SHP77 treated with DMSO at 0.1 percent for 48 hours (cell line): Measurements from ENCODE around the gene SIGLEC9.
A peak's percentile ranks its signal among the peaks of the same experiment; 100 is the strongest.

Experiments used
- DNase-seq: peaks from one replicate; lab custom pipeline; 2025; lab: John Stamatoyannopoulos, UW

Gene SIGLEC9

GRCh38 chr19:51124729-51125128, at the start of gene SIGLEC9:
TSS of gene SIGLEC9 (plus strand) at chr19:51124906. CDS start at chr19:51124975, 69 bp downstream.
- DNase-seq: no peak

GRCh38 chr19:51075998-51076397, 48.7 kb upstream of the SIGLEC9 start:
- no peak for DNase-seq

GRCh38 chr19:51076631-51077213, 48.0 kb upstream of the SIGLEC9 start:
- no peak for DNase-seq

- no peak for DNase-seq
Measured at GRCh38 chr19:51078104-51078503, 46.6 kb upstream of the SIGLEC9 start.

GRCh38 chr19:51078731-51079130, 46.0 kb upstream of the SIGLEC9 start:
- DNase-seq: no peak

GRCh38 chr19:51079481-51080110, 45.1 kb upstream of the SIGLEC9 start:
- peak; percentile 79 for DNase-seq

GRCh38 chr19:51081476-51081875, 43.2 kb upstream of the SIGLEC9 start:
- DNase-seq: no peak

- no peak for DNase-seq
Measured at GRCh38 chr19:51082611-51083010, 42.1 kb upstream of the SIGLEC9 start, which contains the start of gene KLK14. TSS of gene KLK14 (minus strand) at chr19:51082887. CDS start at chr19:51082614, 273 bp downstream.

- DNase-seq: no peak
Measured at GRCh38 chr19:51083181-51083580, 41.5 kb upstream of the SIGLEC9 start.

- no peak for DNase-seq
Measured at GRCh38 chr19:51083783-51084182, 40.9 kb upstream of the SIGLEC9 start.

- DNase-seq: no peak
Measured at GRCh38 chr19:51084505-51084904, 40.2 kb upstream of the SIGLEC9 start.

- DNase-seq: no peak
Measured at GRCh38 chr19:51086153-51086850, 38.4 kb upstream of the SIGLEC9 start.

GRCh38 chr19:51089786-51090185, 34.9 kb upstream of the SIGLEC9 start:
- no peak for DNase-seq

GRCh38 chr19:51090471-51090870, 34.2 kb upstream of the SIGLEC9 start:
- no peak for DNase-seq

GRCh38 chr19:51091126-51091525, 33.6 kb upstream of the SIGLEC9 start:
- DNase-seq: no peak

GRCh38 chr19:51091895-51092873, 32.5 kb upstream of the SIGLEC9 start:
- DNase-seq: no peak

GRCh38 chr19:51093101-51093500, 31.6 kb upstream of the SIGLEC9 start:
- no peak for DNase-seq

- no peak for DNase-seq
Measured at GRCh38 chr19:51093510-51094345, 31.0 kb upstream of the SIGLEC9 start.

- no peak for DNase-seq
Measured at GRCh38 chr19:51094696-51095279, 29.9 kb upstream of the SIGLEC9 start.

GRCh38 chr19:51096473-51097165, 28.1 kb upstream of the SIGLEC9 start:
- DNase-seq: no peak
